A549 (cell line): Measurements from ENCODE around the gene CDH4. TPM values are rescaled to one million over a fixed set of nuclear protein-coding genes. Genes with fewer than 3 reads are reported as not detected.

Source experiments
- ATAC-seq, 2 experiments: fragments of 200-7000 bp in 1 of 2; fragments of >200 bp in 1 of 2; cut with Nextera tagmentation in 1 of 2; cut with Tn5 transposase in 1 of 2; 3 replicates each; pipeline versions ENCODE4 v1.8.0 to v1.9.1; 2018 to 2020; ENCODE audit warnings: mild to moderate bottlenecking in 1 of 2, moderate library complexity in 1 of 2
- CTCF ChIA-PET: fragments of 300-600 bp; sonication (Branson Sonifier 250); formaldehyde crosslinking; extraction: SDS; loops from one replicate; lab custom pipeline; 2021; ENCODE audit warnings: antibody characterized with exemption, inconsistent platforms; lab: Yijun Ruan, JAX
- POLR2A ChIA-PET: fragments of 350-600 bp; formaldehyde crosslinking; extraction: SDS; loops from one replicate; lab custom pipeline; 2021; ENCODE audit warnings: antibody characterized with exemption, inconsistent platforms; lab: Yijun Ruan, JAX
- DNase-seq, 2 experiments: peaks; one replicate each; pipeline versions ENCODE4 v3.0.0 to v3.0.0-alpha.2; 2011 to 2016; ENCODE audit warnings: low read depth in 1 of 2, low spot score in 1 of 2
- FAIRE-seq: peaks from 2 replicates; lab custom pipeline; 2011; peaks lifted over from hg19 to GRCh38; lab: Jason Lieb, UNC
- H3K27ac ChIP-seq, 2 experiments: fragments of >200 bp; sonication (Bioruptor Twin); formaldehyde crosslinking; 3 replicates each; pipeline ENCODE4 v1.5.1; 2016 to 2017
- H3K4me1 ChIP-seq: fragments of >200 bp; sonication (Bioruptor Twin); formaldehyde crosslinking; 3 replicates; pipeline ENCODE4 v1.6.1; 2016
- H3K4me2 ChIP-seq: fragments of >200 bp; sonication (Bioruptor Twin); formaldehyde crosslinking; 3 replicates; pipeline ENCODE4 v1.6.1; 2016
- H3K4me3 ChIP-seq: fragments of >200 bp; sonication (Bioruptor Twin); formaldehyde crosslinking; 3 replicates; pipeline ENCODE4 v1.5.1; 2016
- H3K9me3 ChIP-seq: fragments of >200 bp; sonication (Bioruptor Twin); formaldehyde crosslinking; 3 replicates; pipeline ENCODE4 v1.6.1; 2016
- BHLHE40 ChIP-seq: IDR thresholded peaks from 2 replicates; pipeline ENCODE4 v1.6.1; 2012; ENCODE audit warnings: low read depth, low read length, inconsistent platforms
- EHF ChIP-seq: fragments of 250-450 bp; sonication (Bioruptor Pico); IDR thresholded peaks from 2 replicates; pipeline ENCODE4 v1.5.0; 2020; ENCODE audit warnings: mild to moderate bottlenecking
- FOXS1 ChIP-seq: fragments of 250-450 bp; sonication (Bioruptor Pico); IDR thresholded peaks from 2 replicates; pipeline ENCODE4 v1.5.0; 2020; ENCODE audit warnings: mild to moderate bottlenecking, moderate library complexity
- HDAC2 ChIP-seq: fragments of 200-600 bp; sonication (generic); IDR thresholded peaks from 2 replicates; pipeline ENCODE4 v1.6.1; 2016
- JUNB ChIP-seq: fragments of >200 bp; sonication (Bioruptor Twin); formaldehyde crosslinking; IDR thresholded peaks from 2 replicates; pipeline ENCODE4 v1.6.1; 2016
- KDM1A ChIP-seq: fragments of 200-600 bp; sonication (generic); IDR thresholded peaks from 2 replicates; pipeline ENCODE4 v1.6.1; 2016; ENCODE audit warnings: low read depth, mild to moderate bottlenecking
- KDM5A ChIP-seq: fragments of 200-600 bp; sonication (generic); IDR thresholded peaks from 2 replicates; pipeline ENCODE4 v1.6.1; 2016; ENCODE audit warnings: antibody characterized with exemption, mild to moderate bottlenecking
- MAFK ChIP-seq: fragments of 450-650 bp; IDR thresholded peaks from 2 replicates; pipeline ENCODE4 v1.6.1; 2014; ENCODE audit not compliant: partially characterized antibody
- MAZ ChIP-seq: fragments of 150-350 bp; IDR thresholded peaks from 2 replicates; pipeline ENCODE4 v1.6.1; 2014; ENCODE audit warnings: antibody characterized with exemption, low read depth, low read length, borderline replicate concordance
- MYC ChIP-seq: IDR thresholded peaks from 2 replicates; pipeline ENCODE4 v1.6.1; 2012; ENCODE audit warnings: mild to moderate bottlenecking, inconsistent platforms, low read length, improper control_type of control experiment, borderline replicate concordance
- NPAS2 ChIP-seq: fragments of 250-450 bp; sonication (Bioruptor Pico); IDR thresholded peaks from 2 replicates; pipeline ENCODE4 v1.8.0; 2022; ENCODE audit warnings: mild to moderate bottlenecking, moderate library complexity, borderline replicate concordance
- PHF8 ChIP-seq: fragments of 200-600 bp; sonication (generic); IDR thresholded peaks from 2 replicates; pipeline ENCODE4 v1.6.1; 2016; ENCODE audit warnings: low read depth, mild to moderate bottlenecking, antibody characterized with exemption, moderate library complexity, borderline replicate concordance
- RAD21 ChIP-seq, 2 experiments: fragments of >200 bp in 1 of 2; sonication (Bioruptor Twin) in 1 of 2; formaldehyde crosslinking in 1 of 2; IDR thresholded peaks in 1 of 2; conservative IDR thresholded peaks in 1 of 2; 2 replicates in 1 of 2; 3 replicates in 1 of 2; pipeline ENCODE4 v1.6.1; 2012 to 2018; ENCODE audit warnings: inconsistent platforms in 1 of 2
- RARB ChIP-seq: fragments of 250-450 bp; sonication (Bioruptor Pico); IDR thresholded peaks from 2 replicates; pipeline ENCODE4 v1.8.0; 2021; ENCODE audit warnings: mild to moderate bottlenecking, moderate library complexity
- RCOR1 ChIP-seq: fragments of 150-350 bp; IDR thresholded peaks from 2 replicates; pipeline ENCODE4 v1.6.1; 2014; ENCODE audit warnings: antibody characterized with exemption, low read length, low read depth
- RFX5 ChIP-seq: fragments of 450-650 bp; IDR thresholded peaks from 2 replicates; pipeline ENCODE4 v1.7.1; 2014; ENCODE audit warnings: antibody characterized with exemption, mild to moderate bottlenecking, moderate library complexity
- RNF2 ChIP-seq: fragments of 200-600 bp; sonication (generic); IDR thresholded peaks from 2 replicates; pipeline ENCODE4 v1.6.1; 2016; ENCODE audit warnings: low read depth, mild to moderate bottlenecking, antibody characterized with exemption, moderate library complexity, borderline replicate concordance
- TP53 ChIP-seq: fragments of 250-450 bp; sonication (Bioruptor Pico); IDR thresholded peaks from 2 replicates; pipeline ENCODE4 v1.5.0; 2021; ENCODE audit warnings: mild to moderate bottlenecking, moderate library complexity
- ZC3H11A ChIP-seq: fragments of 450-650 bp; IDR thresholded peaks from 2 replicates; pipeline ENCODE4 v1.6.1; 2014; ENCODE audit warnings: antibody characterized with exemption, mild to moderate bottlenecking
- ZFP36 ChIP-seq: fragments of 450-650 bp; IDR thresholded peaks from 2 replicates; pipeline ENCODE4 v1.6.1; 2014; ENCODE audit warnings: borderline replicate concordance; ENCODE audit not compliant: partially characterized antibody
- ZNF302 ChIP-seq: fragments of 250-450 bp; sonication (Bioruptor Pico); IDR thresholded peaks from 2 replicates; pipeline ENCODE4 v1.9.0; 2021; ENCODE audit warnings: inconsistent platforms, mild to moderate bottlenecking, moderate library complexity
- WGBS: methylation state at CpG from one replicate; pipeline ENCODE4 v1.1.6; 2017; ENCODE audit errors: missing lambda C conversion rate; 5-methylcytosine and 5-hydroxymethylcytosine counted together
- polyA plus RNA-seq, 4 experiments: library from polyadenylated mRNA; depleted of rRNA in 3 of 4; stranded (reverse); fragments of >200 nt; fragmentation: RNase III in 1 of 4; extraction: RNeasy Plus Mini Kit Qiagen cat#74134 plus additional on column Dnase treatment in 1 of 4; gene quantifications; 2 replicates in 3 of 4; 3 replicates in 1 of 4; pipeline ENCODE4 v1.2.3, GENCODE V29; 2011 to 2017
- TF ChIP-seq, protein P1 (sequence below): fragments of >200 bp; sonication (Bioruptor Twin); formaldehyde crosslinking; IDR thresholded peaks from 3 replicates; pipeline ENCODE4 v1.5.1; 2016
- TF ChIP-seq, protein P2 (sequence below): fragments of >200 bp; sonication (Bioruptor Twin); formaldehyde crosslinking; IDR thresholded peaks from 3 replicates; pipeline ENCODE4 v1.6.1; 2016
- TF ChIP-seq, protein P3 (sequence below): IDR thresholded peaks from 2 replicates; pipeline ENCODE4 v1.6.1; 2012
- TF ChIP-seq, protein P4 (sequence below): fragments of 450-650 bp; IDR thresholded peaks from 2 replicates; pipeline ENCODE4 v1.6.1; 2014; ENCODE audit warnings: antibody characterized with exemption

Gene CDH4
- polyA plus RNA-seq, 2 of the 4 experiments (the other 2 are of a cell fraction), result 3.4 to 10.3 TPM

DNA sequence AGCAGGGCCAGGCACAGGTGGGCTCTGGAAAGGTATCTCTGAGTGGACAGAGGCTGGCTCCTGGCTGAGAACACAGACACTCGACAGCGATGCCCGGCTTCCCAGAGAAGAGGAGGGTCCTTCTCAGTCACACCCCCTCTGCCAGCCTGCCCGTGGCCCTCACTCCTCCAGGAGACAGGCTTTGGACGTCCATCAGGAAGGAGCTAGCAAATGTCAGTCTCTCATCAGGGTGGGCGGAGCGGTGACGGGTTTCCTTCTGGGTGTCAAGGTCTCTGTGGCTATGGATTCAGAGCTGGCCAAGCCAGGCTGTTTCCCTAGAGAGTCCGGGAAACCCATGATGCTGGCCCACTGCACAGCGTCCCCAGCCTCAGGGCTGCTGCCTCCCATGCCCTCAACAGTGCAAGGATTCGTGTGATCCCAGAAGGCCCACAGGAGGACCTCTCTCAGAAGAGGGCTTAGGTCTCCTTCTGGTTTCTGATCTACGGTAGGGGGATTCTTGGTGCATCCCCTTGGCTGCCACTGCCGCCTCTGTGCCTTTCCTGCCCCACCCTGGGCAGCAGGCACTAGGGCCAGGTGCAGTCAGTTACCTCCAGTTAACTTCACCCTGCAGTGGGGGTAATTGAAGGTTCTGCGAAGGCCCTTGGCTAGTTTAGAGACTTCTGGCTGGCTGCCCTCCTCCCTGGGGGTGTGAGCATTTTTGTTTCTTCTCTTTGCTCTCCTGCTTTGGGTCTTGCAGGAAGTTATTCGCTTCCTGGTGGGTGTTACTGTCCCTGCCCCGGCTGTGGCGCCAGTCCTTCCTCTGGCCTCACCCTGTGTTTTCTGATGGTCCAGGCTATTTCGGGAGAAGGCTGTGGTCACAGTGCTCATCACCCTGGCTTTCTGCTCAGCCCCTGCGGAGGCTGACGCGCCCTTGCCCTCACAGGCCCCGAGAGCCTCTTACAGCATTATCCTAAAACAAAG lies 80.2 kb downstream of the CDH4 start:
- no peaks in the 10 kb centered on the region for H3K4me1 ChIP-seq
- FAIRE-seq, result no peak
- TF ChIP-seq ZNF302 (CRISPR knock-in tag) (no peak), HDAC2 (no peak), BHLHE40 (no peak), ZFP36 (no peak), MAFK (no peak), JUNB (no peak), KDM5A (no peak), PHF8 (no peak), KDM1A (no peak), RNF2 (no peak), EHF (CRISPR knock-in tag) (no peak), RAD21 (conservative IDR thresholded peaks at IDR 0.05 in 1 of 2, IDR thresholded peaks at IDR 0.05 in 1 of 2) (no peak)
- TF ChIP-seq, protein P1, sequence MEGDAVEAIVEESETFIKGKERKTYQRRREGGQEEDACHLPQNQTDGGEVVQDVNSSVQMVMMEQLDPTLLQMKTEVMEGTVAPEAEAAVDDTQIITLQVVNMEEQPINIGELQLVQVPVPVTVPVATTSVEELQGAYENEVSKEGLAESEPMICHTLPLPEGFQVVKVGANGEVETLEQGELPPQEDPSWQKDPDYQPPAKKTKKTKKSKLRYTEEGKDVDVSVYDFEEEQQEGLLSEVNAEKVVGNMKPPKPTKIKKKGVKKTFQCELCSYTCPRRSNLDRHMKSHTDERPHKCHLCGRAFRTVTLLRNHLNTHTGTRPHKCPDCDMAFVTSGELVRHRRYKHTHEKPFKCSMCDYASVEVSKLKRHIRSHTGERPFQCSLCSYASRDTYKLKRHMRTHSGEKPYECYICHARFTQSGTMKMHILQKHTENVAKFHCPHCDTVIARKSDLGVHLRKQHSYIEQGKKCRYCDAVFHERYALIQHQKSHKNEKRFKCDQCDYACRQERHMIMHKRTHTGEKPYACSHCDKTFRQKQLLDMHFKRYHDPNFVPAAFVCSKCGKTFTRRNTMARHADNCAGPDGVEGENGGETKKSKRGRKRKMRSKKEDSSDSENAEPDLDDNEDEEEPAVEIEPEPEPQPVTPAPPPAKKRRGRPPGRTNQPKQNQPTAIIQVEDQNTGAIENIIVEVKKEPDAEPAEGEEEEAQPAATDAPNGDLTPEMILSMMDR, result no peak
- TF ChIP-seq, protein P2, sequence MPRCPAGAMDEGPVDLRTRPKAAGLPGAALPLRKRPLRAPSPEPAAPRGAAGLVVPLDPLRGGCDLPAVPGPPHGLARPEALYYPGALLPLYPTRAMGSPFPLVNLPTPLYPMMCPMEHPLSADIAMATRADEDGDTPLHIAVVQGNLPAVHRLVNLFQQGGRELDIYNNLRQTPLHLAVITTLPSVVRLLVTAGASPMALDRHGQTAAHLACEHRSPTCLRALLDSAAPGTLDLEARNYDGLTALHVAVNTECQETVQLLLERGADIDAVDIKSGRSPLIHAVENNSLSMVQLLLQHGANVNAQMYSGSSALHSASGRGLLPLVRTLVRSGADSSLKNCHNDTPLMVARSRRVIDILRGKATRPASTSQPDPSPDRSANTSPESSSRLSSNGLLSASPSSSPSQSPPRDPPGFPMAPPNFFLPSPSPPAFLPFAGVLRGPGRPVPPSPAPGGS, result no peak
- no peaks in the 10 kb centered on the region for H3K9me3 ChIP-seq
- ChIA-PET POLR2A (no interaction called here), CTCF (no interaction called here)
- 84% methylated on average over 19 of the region's 22 CpGs for WGBS
- DNase-seq, result no peak
- no peak overlapping the region for H3K27ac ChIP-seq
- no peak overlapping the region for H3K4me2 ChIP-seq
- H3K4me3 ChIP-seq, result no peak overlapping the region
- ATAC-seq, result no peak

DNA sequence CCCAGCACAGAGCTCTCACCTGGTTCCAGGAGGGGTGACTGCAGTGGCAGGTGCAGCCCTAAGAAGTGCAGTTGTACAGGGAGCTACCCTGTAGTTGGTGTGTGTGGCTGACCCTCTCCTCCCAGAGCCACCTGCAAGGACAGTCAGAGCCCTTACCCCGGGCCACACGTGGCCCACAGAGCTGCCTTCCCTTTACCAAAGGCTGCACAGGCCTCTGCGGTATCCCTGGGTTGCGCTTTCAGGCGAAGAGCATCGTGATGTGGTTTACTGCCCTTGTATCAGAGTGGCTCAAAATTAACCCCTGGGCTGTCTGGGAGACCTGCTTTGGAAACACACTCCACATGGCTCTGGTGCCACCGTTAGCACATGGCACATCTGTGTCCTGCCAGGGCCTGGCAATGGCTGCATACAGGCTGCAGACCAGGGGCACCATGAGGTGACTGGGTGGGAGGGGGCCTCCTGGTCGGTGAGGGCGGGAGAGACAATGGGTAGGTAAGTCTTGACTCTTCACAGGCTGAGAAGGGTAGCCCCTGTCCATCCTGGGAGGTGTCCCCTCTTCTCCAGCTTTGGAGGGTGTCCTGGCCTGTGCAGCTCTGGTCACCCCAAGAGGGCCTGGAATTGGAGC lies 81.5 kb downstream of the CDH4 start:
- no peak for FAIRE-seq
- POLR2A ChIA-PET, result no interaction called here
- 72% methylated on average over 8 of the region's 9 CpGs for WGBS
- TF ChIP-seq TP53 (no peak), RCOR1 (no peak), JUNB (no peak), ZC3H11A (no peak), PHF8 (no peak), MYC (no peak), BHLHE40 (no peak), NPAS2 (CRISPR knock-in tag) (no peak), MAZ (no peak), RARB (CRISPR knock-in tag) (no peak), RFX5 (no peak), KDM5A (no peak), FOXS1 (CRISPR knock-in tag) (no peak)
- TF ChIP-seq, protein P3, sequence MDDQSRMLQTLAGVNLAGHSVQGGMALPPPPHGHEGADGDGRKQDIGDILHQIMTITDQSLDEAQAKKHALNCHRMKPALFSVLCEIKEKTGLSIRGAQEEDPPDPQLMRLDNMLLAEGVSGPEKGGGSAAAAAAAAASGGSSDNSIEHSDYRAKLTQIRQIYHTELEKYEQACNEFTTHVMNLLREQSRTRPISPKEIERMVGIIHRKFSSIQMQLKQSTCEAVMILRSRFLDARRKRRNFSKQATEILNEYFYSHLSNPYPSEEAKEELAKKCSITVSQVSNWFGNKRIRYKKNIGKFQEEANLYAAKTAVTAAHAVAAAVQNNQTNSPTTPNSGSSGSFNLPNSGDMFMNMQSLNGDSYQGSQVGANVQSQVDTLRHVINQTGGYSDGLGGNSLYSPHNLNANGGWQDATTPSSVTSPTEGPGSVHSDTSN, result no peak
- TF ChIP-seq, protein P1, result no peak
- TF ChIP-seq, protein P4, sequence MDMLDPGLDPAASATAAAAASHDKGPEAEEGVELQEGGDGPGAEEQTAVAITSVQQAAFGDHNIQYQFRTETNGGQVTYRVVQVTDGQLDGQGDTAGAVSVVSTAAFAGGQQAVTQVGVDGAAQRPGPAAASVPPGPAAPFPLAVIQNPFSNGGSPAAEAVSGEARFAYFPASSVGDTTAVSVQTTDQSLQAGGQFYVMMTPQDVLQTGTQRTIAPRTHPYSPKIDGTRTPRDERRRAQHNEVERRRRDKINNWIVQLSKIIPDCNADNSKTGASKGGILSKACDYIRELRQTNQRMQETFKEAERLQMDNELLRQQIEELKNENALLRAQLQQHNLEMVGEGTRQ, result no peak
- TF ChIP-seq, protein P2, result no peak
- TF ChIP-seq, all 56 proteins: peak for 0
- Histone ChIP-seq H3K4me1 (no peaks in the 10 kb centered on the region), H3K4me2 (no peak overlapping the region), H3K27ac (no peak overlapping the region), H3K9me3 (no peaks in the 10 kb centered on the region), H3K4me3 (no peak overlapping the region)
- CTCF ChIA-PET, result no interaction called here
- no peak for DNase-seq
- no peak for ATAC-seq
